Measurements from ENCODE around the gene FNIP2. TPM values are rescaled to one million over a fixed set of nuclear protein-coding genes. Genes with fewer than 3 reads are reported as not detected.
"Not testable (repeated sequence)": the region's sequence is repeated elsewhere in the genome, so short reads cannot be mapped to it uniquely, and the experiment has no call there.

The FNIP2 gene
- total RNA-seq, 1 donor from 2014 or later = 45.6 TPM

DNA sequence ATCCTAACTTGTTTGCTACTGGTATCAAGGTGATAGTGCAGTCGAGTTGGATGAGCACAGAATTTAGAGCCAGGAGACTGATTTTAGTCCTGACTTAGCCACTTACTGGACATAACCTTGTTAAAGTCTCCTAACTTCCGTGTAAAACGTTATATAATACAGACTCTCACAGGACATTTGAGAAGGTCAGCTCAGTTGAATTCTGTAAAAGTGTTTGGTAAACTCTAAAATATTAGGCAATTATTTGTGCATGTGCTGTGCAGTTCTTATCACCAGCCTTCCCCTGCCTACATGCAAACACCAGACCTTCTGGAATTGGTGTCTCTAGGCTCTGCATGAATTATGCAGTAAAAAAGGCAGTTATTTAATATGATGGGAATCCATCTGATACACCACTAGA lies 45.4 kb downstream of the FNIP2 start:
- DNase-seq (ENCODE audit: low spot score) = no peak

DNA sequence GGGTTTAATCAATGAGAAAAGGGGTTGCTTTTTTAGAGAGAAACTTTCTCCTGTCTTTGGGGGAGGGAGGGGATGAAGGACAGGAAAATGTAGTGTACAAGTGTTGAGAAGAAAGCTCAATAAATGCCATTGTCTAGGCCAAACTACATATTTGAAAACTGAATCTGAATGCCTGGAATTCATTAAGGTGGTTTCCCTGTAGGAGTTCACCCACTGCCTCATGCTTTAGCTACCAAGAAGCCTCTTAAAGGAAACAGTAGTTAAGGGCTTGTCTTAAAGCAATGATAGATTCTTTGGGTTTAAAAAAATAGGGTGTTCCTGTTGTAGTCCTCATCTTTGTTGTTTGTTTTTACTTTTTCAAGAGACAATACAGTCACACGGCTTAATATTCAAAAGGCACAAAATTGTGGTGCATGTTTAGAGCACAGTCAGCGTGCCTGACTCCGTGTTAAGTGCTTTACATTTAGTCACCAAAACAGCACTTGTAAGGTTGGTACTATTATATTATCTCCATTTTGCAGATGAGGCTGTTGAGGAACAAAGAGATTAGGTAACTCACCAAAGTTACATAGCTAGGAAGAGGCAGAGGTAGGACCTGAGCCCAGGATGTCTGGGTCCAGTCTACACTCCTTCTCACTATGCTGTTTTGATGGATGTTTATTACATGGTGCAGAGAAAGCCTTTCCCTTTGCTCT lies 46.0 kb downstream of the FNIP2 start:
- DNase-seq (ENCODE audit: low spot score) = no peak

DNA sequence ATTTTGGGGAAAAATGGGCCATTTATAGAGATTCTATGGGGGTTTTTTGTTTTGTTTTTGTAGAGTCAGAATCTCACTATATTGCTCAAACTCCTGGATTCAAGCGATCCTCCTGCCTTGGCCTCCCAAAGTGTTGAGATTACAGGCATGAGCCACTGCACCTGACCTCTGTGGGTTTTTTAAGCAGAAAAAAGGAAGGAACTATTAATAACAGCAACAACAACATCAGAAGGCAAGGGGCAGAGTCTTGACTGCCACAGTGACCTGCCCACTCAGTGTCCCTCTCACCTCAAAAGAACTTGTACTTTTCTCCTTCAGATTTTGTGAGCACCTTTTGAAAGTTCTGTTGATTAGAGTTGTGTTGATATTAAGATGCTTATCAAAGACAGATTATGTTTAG lies 48.1 kb downstream of the FNIP2 start:
- no peak for DNase-seq (ENCODE audit: low spot score)

DNA sequence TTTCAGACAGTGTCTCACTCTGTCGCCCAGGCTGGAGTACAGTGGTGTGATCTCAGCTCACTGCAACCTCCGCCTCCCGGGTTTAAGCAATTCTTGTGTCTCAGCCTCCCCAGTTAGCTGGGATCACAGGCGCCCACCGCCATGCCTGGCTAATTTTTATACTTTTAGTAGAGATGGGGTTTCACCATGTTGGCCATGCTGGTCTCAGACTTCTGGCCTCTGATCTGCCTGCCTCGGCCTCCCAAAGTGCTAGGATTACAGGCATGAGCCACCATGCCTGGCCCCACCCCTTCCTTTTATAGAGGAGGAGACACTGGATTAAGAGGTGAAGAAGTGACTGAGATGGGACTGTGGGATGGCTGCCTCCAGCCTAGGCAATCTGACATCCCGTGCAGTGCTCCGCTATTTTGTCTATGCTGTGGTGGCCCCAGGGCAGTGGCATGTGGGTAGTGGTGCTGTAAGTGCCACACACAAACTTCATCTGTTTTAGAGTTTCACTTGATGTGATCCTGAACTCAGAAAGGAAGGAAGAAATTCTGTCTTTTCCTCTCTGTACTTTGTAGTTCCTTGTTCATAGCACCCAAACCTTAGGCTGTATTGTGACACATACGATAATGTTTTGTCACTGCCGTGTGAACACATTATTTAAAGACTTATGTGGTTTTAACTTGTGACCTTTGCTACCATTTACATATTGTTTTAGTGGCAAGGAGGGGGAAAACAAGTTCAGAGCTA lies 48.9 kb downstream of the FNIP2 start:
- no peak for DNase-seq (ENCODE audit: low spot score)

DNA sequence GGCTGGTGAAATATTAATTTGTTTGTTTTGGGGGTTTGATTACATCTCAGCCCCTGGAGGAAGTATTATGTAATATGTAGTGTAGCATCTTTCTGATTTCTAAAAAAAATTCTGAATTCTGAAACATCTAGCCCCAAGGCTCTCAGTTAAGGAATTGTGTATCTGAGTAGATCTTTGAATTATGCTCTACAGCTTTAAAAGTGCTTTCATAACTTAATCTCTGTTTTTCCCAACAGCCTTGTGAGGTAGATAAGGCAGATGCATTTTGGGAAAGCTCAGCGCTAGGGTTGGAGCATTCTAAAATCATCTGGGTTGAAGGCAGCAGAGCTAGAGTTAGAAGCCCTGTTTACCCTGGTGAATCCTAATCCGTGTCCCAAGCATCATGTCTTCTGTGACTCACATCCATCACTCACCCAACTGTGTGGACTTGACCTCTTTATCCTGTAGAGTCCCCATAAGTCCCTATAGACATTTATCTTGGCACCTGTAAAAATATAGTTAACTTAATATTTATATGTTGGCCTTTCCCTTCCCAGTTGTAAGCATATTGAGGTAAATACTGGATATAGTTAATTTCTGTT lies 49.8 kb downstream of the FNIP2 start:
- no peak for DNase-seq (ENCODE audit: low spot score)

DNA sequence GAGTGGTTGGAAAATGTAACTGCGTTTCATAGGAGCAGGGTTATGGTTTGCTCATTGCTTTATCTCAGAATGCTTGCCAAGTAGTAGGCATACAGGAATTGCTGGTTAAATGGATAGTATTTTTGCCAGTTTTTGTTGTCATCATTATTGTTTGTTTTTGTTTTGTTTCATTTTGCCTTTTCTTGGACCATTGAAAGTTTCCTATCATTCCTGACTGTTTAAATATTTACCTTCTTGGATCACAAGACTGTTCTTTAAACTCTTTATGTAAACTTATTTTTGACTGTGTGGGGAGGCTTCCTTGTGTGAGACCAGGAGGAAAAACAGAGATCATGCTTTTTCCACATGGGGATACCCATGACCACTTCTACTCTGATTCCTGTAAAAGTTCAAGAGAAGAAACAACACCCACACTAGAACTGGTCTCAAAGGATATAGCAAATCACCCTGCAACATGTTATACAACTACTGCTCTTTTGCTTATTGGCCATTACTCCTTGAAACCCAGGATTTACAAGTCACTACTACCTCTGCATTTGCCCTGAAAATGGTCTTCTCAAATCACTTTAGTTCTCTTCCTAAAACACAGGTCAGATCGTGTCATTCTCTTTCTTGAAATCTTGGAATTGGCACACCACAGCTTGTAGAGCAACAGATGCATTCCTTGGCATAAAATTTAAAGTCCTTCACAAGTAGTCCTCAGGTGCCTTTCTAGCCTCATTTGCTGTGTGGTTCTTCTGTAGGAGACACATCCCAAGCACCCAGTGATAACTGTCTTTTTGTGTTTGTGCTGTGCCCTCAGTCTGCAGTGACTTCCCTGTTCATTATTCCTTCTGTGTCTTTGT lies 51.3 kb downstream of the FNIP2 start:
- DNase-seq (ENCODE audit: low spot score) = no peak

DNA sequence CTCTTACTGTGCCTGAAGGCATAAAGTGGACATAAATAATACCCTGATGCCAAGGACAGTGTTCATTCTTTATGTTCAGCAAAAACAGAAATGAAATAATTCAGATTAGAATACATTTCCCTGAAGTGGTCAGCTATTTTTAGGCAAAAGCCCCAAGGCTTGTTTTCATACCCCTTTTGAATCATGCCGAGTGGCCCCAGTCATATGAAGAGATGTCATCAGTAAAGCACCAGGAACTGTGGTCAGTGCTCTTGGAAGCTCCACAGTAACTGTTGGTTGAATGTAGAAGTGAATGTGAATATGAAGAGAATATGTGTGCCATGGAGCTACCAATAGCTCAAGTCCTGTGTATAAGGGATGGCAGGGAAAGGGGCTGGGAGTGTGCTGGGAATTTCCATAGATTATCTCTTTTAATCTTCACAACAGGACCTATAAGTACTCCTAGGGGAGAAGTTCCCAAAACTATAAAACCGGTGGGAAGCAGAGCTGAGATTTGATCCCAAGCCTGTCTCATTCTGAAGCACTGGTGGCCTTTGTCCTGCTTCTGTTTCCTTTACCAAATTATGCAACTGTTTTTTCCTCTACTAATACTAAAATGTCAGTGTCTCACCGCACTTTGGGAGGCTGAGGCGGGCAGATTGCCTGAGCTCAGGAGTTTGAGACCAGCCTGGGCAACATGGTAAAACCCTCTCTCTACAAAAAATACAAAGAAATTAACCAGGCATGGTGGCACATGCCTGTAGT lies 52.6 kb downstream of the FNIP2 start:
- no peak for DNase-seq (ENCODE audit: low spot score)

DNA sequence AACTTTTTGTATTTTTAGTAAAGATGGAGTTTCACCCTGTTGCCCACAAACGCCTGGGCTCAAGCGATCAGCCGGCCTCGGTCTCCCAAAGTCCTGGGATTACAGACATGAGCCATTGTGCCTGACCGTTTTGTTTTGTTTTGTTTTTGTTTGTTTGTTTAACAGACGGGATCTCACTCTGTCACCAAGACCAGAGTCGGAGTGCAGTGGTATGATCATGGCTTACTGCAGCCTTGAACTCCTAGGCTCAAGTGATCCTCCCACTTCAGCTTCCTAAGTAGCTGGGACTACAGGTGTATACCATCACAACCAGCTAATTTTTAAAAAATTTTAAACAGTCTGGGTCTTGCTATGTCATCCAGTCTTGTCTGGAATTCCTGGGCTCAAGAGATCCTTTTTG lies 53.5 kb downstream of the FNIP2 start:
- DNase-seq (ENCODE audit: low spot score) = no peak

DNA sequence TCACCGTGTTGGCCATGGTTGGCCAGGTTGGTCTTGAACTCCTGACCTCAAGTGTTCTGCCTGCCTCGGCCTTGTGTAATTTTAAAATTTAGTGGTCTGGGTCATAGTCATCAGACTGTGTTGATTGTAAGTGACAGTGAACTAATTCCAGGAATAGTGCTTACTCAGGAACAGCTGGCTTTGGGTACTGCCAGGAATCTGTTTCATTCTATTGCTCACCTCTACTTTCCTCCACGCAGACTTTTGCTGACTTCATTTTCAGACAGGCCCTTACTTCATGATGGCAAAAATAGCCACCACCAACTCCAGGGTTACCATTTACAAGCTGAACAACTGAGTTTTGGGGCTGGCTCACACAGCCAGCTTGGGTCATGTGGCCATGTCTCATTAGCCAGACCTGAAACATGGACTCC lies 54.6 kb downstream of the FNIP2 start:
- no peak for DNase-seq (ENCODE audit: low spot score)

DNA sequence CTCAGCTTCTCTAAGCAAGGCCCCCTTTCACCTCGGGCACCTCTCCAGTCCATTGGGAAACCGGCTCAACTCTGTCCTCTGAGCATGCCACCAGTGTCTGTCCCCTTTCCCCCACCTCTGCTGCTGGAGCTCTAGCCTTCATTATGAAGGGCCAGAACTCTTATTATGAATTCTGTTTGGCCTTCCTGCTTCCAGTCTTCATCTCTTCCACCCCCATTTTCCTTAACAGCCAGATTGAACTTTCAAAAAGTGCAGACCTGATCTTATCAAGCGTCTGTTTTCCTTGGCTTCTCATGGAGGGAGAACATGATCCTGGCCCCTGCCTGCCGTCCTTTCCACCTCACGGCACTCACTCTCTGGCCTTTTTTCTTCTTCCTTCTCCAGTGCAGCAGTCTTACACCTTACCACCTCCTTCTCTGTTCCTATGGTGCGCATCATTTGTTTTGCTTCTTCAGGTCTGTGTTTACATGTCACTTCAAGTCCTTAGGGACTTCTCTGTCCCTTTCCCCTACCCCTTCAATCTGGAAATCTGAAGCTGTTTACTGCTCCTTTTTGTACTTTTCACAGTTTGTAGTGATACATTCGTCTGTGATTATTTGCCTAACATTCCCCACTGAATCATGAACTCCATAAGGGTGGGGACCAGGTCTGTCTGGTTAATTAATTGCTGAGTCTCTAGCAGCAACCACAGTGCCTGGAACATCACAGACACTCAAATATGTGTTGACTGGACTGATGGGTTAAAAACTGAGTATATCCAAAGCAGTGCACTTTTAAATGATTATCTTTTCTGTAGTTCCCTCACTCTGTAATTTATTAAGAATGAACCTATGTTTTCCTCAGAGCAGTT lies 55.8 kb downstream of the FNIP2 start:
- DNase-seq (ENCODE audit: low spot score) = no peak

DNA sequence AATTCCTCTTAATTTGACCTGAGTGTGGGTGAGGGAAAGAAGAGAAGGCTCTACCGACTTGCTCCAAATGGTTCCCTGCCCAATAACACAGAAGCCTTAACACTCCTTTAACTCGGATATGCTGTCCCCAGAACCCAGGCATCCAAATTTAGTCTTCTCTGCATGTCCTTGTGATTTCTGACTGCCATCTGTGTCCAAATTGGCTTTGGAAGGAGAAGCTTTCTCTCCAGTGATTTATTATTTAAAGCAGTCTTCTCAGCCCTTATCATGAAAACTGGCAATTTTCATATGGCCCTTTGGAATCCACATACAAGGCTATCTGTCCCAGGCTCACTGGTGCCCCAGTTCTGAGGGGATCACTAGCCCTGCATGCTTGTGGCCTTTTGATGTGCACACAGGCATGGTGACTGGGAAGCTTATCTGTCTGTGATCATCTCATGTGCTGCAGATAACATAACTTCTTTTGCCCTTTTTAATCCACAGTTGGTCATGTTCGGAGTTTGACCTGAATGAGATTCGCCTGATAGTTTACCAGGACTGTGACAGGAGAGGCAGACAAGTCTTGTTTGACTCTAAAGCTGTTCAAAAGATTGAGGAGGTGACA lies 56.7 kb downstream of the FNIP2 start:
- no peak for DNase-seq (ENCODE audit: low spot score)

DNA sequence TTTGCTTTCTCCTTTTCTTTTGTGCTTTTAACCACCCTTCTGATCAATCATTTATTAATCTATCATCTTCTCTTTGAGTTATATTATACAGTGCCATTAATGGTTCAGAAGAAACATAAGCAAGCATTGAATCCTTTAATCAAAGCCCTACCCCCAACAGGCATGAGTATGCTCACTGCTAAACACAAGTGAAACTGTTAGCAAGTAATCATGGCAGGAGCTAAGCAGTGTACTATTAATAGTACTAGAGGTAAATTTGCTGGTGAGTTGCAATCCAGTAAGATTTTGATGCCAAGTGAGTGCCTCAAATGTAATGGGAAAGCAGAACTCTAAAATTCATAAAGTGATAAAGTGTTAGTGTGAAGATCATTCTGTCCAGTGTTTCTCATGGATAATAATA lies 57.2 kb downstream of the FNIP2 start:
- DNase-seq (ENCODE audit: low spot score) = no peak

DNA sequence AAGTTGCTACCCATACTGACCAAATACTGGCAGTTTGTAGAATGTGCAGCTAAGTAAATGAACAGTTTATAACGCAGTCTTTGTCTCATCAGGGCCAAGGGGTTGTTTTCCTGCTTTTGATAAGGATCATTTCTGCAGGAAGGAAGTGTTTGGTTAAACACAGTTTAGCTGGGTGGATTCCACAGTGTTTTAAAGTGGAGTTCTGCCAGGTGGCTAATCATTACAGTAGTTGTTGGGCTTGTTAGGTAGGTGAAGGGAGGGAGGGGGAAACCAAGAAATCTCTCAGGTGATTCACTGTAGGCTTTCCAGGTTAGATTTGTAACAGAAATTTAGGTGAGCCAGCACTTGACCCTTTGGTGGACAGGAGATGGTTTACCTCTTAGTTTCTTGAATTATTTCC lies 58.1 kb downstream of the FNIP2 start:
- peak; percentile 69 for DNase-seq (ENCODE audit: low spot score)

DNA sequence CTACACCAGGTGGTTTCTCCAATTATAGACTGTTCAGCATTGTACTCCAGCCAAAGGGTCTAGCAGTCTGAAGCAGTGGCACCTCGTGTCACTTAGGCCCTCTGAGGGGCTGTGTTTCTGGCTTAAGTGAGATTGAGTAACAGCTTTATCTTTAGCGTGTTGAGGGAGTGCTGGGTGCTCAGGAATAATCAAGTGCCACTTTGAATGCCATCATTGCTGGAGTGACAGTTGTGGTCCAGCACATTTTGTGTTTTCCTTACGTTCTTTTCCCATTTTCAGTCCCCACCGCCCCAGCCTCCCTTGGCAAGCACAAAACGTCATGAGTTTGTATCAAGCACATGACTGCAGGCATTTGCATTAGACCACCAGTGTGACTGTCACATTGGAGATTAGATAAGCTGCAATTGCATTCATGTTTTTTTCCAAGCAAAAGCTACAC lies 58.7 kb downstream of the FNIP2 start:
- no peak for DNase-seq (ENCODE audit: low spot score)

DNA sequence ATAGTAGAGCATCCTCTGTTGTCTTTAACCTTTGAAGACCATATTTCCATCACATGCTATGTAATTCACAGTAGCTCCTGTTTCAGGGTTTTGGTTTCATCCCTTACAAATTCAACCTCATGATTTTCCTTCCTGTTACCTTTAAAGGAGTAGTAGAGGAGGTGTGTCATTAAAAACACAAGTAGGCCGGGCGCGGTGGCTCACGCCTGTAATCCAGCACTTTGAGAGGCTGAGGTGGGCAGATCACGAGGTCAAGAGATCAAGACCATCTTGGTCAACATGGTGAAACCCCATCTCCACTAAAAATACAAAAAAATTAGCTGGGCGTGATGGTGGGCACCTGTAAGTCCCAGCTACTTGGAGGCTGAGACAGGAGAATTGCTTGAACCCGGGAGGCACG lies 59.3 kb downstream of the FNIP2 start:
- not testable (repeated sequence) for DNase-seq (ENCODE audit: low spot score)

DNA sequence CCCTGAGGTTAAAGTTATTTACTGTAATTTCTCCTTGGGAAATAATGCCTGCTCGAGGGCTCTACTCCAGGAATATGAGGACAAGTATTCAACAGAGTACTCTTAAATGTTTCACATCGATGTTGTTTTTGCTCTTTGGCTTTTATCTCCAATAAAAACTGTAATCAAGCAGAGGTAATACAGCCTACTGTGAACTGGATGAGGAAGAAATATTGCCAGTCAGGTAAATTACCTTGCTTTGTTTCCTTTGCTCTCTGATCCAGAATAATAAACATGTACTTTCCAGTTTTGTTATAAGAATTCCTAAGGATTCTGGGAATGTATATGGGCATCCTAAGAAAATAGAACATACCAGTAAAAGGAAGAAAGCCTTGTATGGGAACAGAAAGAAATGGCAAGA lies 60.4 kb downstream of the FNIP2 start:
- no peak for DNase-seq (ENCODE audit: low spot score)

DNA sequence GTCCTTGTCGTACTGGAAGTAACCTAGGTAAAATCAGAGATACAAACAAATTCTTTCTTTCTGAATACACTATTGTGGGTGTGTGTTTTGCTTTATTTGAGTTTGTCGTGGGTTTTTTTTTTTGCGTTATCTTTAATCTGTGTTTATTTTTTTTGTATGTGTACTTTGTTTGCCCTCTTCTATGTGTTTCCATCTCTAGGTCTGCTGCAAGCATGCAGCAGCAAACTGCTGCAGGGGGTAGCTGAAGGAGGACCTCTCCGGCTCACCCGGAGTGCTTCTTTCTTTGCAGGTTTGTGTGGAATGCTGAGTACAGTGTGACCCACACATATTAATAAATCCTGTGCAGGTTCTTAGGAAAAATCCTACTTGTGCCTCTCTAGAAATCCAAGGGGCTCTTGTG lies 64.8 kb downstream of the FNIP2 start:
- no peak for DNase-seq (ENCODE audit: low spot score)

DNA sequence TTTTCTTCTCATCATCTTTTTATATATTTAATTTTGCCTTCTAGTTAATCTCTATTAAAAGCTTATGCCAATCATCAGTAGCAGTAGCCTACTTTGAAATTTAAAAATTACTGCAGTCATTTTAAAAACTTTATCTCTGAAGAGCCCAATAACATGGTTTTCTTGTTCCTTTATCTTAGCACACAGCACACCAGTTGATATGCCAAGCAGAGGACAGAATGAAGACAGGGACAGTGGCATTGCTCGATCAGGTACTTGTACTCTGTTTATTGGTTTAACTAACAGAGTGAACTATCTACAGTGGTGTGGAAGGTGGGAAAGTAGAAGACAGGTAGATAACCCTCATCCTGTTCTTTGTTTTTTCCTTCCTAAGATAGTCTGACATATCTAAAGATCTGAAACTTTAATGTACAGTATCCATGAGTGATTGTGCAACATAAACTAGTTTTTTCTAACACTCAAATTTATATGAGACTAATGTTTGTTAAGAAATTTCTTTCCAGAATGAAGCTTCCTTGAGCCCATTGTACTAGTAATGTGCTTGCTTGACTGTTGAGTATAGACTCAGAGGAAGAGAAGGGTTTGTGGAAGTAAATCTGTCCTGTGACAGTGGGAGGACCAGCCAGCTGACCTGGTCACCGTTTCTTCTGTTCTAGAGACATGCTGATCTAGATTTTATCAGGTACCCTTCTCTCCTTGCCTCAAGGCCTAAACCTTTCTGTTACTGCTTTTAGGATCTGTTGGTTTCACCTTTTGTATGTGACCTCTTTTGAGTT lies 66.6 kb downstream of the FNIP2 start:
- no peak for DNase-seq (ENCODE audit: low spot score)

DNA sequence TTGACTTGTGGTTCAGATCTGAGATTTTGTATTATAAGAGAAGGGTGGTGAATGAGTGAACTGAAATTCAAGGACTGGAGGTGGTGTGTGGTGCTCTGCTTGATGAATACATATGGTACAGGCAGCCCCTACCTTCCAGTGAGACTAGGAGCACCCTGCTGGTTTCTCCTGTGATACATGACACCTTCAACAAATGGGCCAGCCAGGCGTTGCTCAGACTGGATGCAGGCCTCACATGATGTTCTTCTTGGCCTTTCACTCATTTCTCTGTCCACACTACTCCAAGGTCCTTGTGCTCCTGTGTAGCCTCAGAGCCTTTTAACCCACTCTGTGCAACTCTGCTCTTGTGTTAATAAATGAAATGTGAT lies 67.2 kb downstream of the FNIP2 start:
- DNase-seq (ENCODE audit: low spot score) = no peak
